ENCODE results near the gene GAPDHS. TPM values are rescaled to one million over a fixed set of nuclear protein-coding genes. Genes with fewer than 3 reads are reported as not detected.

GAPDHS gene
- total RNA-seq, 1 donor from 2014 or later = not detected

GRCh38 chr19:35561436-35561835 is 28.2 kb downstream of the GAPDHS start:
- DNase-seq (ENCODE audit: low read depth) (no peak), FAIRE-seq (no peak)
- TF ChIP-seq CTCF (IDR thresholded peaks at IDR 0.05; ENCODE audit: insufficient read depth, low read depth, low read length) (no peak), EZH2 (IDR thresholded peaks at IDR 0.05; ENCODE audit: insufficient read depth, low read length) (no peak)
- H4K20me1 ChIP-seq (ENCODE audit: insufficient read depth, low read length) = no peaks in the 10 kb centered on the region
- H3K4me1 Mint-ChIP-seq (ENCODE audit: low read depth, unreplicated experiment) = no peaks in the 10 kb centered on the region
- H3K4me3 Mint-ChIP-seq (ENCODE audit: unreplicated experiment) = no peak overlapping the region
- H3K27me3 Mint-ChIP-seq (ENCODE audit: low read depth, unreplicated experiment) = peaks cover 56% of the 10 kb centered on the region
- no peaks in the 10 kb centered on the region for H3K79me2 ChIP-seq (ENCODE audit: insufficient read depth, low read length)
- no peak overlapping the region for H3K9ac ChIP-seq (ENCODE audit: low read length)
- no peaks in the 10 kb centered on the region for H3K9me3 Mint-ChIP-seq (ENCODE audit: unreplicated experiment)
- no peaks in the 10 kb centered on the region for H3K9me3 ChIP-seq (ENCODE audit: insufficient read depth, low read depth, low read length)
- no peak overlapping the region for H3K27ac ChIP-seq (ENCODE audit: low read depth, low read length)
- H3K27ac Mint-ChIP-seq (ENCODE audit: unreplicated experiment) = no peak overlapping the region
- no peak overlapping the region for H2AFZ ChIP-seq (ENCODE audit: low read depth, low read length)
- peaks cover 12% of the 10 kb centered on the region for H3K27me3 ChIP-seq (ENCODE audit: insufficient read depth, low read length)
- H3K4me1 ChIP-seq (ENCODE audit: insufficient read depth, low read length) = peaks cover 2% of the 10 kb centered on the region
- H3K36me3 ChIP-seq (ENCODE audit: insufficient read depth, low read length) = no peaks in the 10 kb centered on the region
- H3K4me3 ChIP-seq (ENCODE audit: insufficient read depth, low read depth, low read length) = no peak overlapping the region
- no peak overlapping the region for H3K4me2 ChIP-seq (ENCODE audit: low read length)
- no peaks in the 10 kb centered on the region for H3K36me3 Mint-ChIP-seq (ENCODE audit: low read depth, unreplicated experiment)

DNA sequence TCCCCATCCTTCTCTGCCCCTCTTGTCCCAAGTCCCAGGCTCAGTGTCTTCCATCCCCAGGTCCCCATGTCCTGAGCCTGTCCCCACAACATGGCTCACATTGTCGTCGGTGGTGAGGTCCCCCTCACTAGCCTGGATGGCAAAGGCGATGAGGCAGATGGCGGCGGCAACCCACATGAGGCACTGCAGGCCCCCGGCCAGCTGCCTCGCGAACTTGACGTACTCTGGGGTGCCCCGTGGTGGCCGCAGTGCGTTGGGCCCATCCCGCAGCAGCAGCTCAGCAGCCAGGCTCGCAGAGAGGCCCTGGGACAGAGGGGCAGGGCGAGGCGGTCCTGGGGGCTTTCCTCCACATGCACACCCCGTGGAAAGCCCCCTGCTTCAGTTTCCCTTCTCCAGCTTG is 29.1 kb downstream of the GAPDHS start:
- H3K36me3 Mint-ChIP-seq (ENCODE audit: low read depth, unreplicated experiment) = no peaks in the 10 kb centered on the region
- Histone ChIP-seq H3K79me2 (ENCODE audit: insufficient read depth, low read length) (no peaks in the 10 kb centered on the region), H4K20me1 (ENCODE audit: insufficient read depth, low read length) (no peaks in the 10 kb centered on the region), H3K4me2 (ENCODE audit: low read length) (no peak overlapping the region), H3K36me3 (ENCODE audit: insufficient read depth, low read length) (no peaks in the 10 kb centered on the region), H3K4me3 (ENCODE audit: insufficient read depth, low read depth, low read length) (no peak overlapping the region), H3K27me3 (ENCODE audit: insufficient read depth, low read length) (peaks cover 12% of the 10 kb centered on the region), H2AFZ (ENCODE audit: low read depth, low read length) (no peak overlapping the region), H3K27ac (ENCODE audit: low read depth, low read length) (no peak overlapping the region), H3K4me1 (ENCODE audit: insufficient read depth, low read length) (peaks cover 2% of the 10 kb centered on the region), H3K9me3 (ENCODE audit: insufficient read depth, low read depth, low read length) (no peaks in the 10 kb centered on the region), H3K9ac (ENCODE audit: low read length) (no peak overlapping the region)
- H3K9me3 Mint-ChIP-seq (ENCODE audit: unreplicated experiment) = no peaks in the 10 kb centered on the region
- peaks cover 51% of the 10 kb centered on the region for H3K27me3 Mint-ChIP-seq (ENCODE audit: low read depth, unreplicated experiment)
- FAIRE-seq (no peak), DNase-seq (ENCODE audit: low read depth) (no peak)
- H3K4me3 Mint-ChIP-seq (ENCODE audit: unreplicated experiment) = no peak overlapping the region
- H3K4me1 Mint-ChIP-seq (ENCODE audit: low read depth, unreplicated experiment) = no peaks in the 10 kb centered on the region
- H3K27ac Mint-ChIP-seq (ENCODE audit: unreplicated experiment) = no peak overlapping the region
- TF ChIP-seq EZH2 (IDR thresholded peaks at IDR 0.05; ENCODE audit: insufficient read depth, low read length) = no peak
- no peak for TF ChIP-seq CTCF (IDR thresholded peaks at IDR 0.05; ENCODE audit: insufficient read depth, low read depth, low read length)

- no peak overlapping the region for H3K4me3 ChIP-seq (ENCODE audit: insufficient read depth, low read depth, low read length)
- H4K20me1 ChIP-seq (ENCODE audit: insufficient read depth, low read length) = no peaks in the 10 kb centered on the region
- Mint-ChIP-seq H3K36me3 (ENCODE audit: low read depth, unreplicated experiment) (no peaks in the 10 kb centered on the region), H3K27me3 (ENCODE audit: low read depth, unreplicated experiment) (peaks cover 51% of the 10 kb centered on the region), H3K4me1 (ENCODE audit: low read depth, unreplicated experiment) (no peaks in the 10 kb centered on the region), H3K4me3 (ENCODE audit: unreplicated experiment) (no peak overlapping the region), H3K27ac (ENCODE audit: unreplicated experiment) (no peak overlapping the region), H3K9me3 (ENCODE audit: unreplicated experiment) (no peaks in the 10 kb centered on the region)
- TF ChIP-seq CTCF (IDR thresholded peaks at IDR 0.05; ENCODE audit: insufficient read depth, low read depth, low read length) = no peak
- no peak for TF ChIP-seq EZH2 (IDR thresholded peaks at IDR 0.05; ENCODE audit: insufficient read depth, low read length)
- H3K4me2 ChIP-seq (ENCODE audit: low read length) = no peak overlapping the region
- no peak overlapping the region for H3K27ac ChIP-seq (ENCODE audit: low read depth, low read length)
- H3K79me2 ChIP-seq (ENCODE audit: insufficient read depth, low read length) = no peaks in the 10 kb centered on the region
- peaks cover 12% of the 10 kb centered on the region for H3K27me3 ChIP-seq (ENCODE audit: insufficient read depth, low read length)
- FAIRE-seq (no peak), DNase-seq (ENCODE audit: low read depth) (no peak)
- H3K4me1 ChIP-seq (ENCODE audit: insufficient read depth, low read length) = peaks cover 2% of the 10 kb centered on the region
- H2AFZ ChIP-seq (ENCODE audit: low read depth, low read length) = no peak overlapping the region
- H3K36me3 ChIP-seq (ENCODE audit: insufficient read depth, low read length) = no peaks in the 10 kb centered on the region
- H3K9ac ChIP-seq (ENCODE audit: low read length) = no peak overlapping the region
- no peaks in the 10 kb centered on the region for H3K9me3 ChIP-seq (ENCODE audit: insufficient read depth, low read depth, low read length)
Observed at GRCh38 chr19:35562776-35563175, 29.5 kb downstream of the GAPDHS start.

Data from astrocyte (in vitro differentiated cells and primary cell).